Brain microvascular endothelial cell (primary cell): ENCODE results near the gene SLC29A2.
A peak's percentile ranks its signal among the peaks of the same experiment; 100 is the strongest.

Experiments used
- DNase-seq: peaks from one replicate; pipeline ENCODE4 v3.0.0-alpha.2; 2020
- H3K27ac ChIP-seq: fragments of 250-450 bp; sonication (Bioruptor Pico); 2 replicates; pipeline ENCODE4 v1.5.1; 2020; ENCODE audit warnings: mild to moderate bottlenecking, moderate library complexity
- H3K27me3 ChIP-seq: fragments of 250-450 bp; sonication (Bioruptor Pico); replicated peaks from 2 replicates; pipeline ENCODE4 v1.5.1; 2020; ENCODE audit warnings: mild to moderate bottlenecking
- H3K36me3 ChIP-seq: fragments of 250-450 bp; sonication (Bioruptor Pico); replicated peaks from 2 replicates; pipeline ENCODE4 v1.5.1; 2020; ENCODE audit warnings: mild to moderate bottlenecking
- H3K4me3 ChIP-seq: 2 replicates; pipeline ENCODE4 v1.5.1; 2011; ENCODE audit warnings: low read depth, mild to moderate bottlenecking, control low read depth, low read length, moderate library complexity
- in situ Hi-C: cut with HindIII; loops from 2 replicates; pipeline ENCODE4 v1.10.0; 2017; ENCODE audit warnings: low sequenced_read_pairs, low pct_ligation_motif_present
- TF ChIP-seq, protein P1 (sequence below): IDR thresholded peaks from 2 replicates; pipeline ENCODE4 v1.5.1; 2011; ENCODE audit warnings: low read depth, mild to moderate bottlenecking, moderate library complexity, low read length, control low read depth, inconsistent platforms; ENCODE audit errors: missing control alignments

SLC29A2 gene, protein sequence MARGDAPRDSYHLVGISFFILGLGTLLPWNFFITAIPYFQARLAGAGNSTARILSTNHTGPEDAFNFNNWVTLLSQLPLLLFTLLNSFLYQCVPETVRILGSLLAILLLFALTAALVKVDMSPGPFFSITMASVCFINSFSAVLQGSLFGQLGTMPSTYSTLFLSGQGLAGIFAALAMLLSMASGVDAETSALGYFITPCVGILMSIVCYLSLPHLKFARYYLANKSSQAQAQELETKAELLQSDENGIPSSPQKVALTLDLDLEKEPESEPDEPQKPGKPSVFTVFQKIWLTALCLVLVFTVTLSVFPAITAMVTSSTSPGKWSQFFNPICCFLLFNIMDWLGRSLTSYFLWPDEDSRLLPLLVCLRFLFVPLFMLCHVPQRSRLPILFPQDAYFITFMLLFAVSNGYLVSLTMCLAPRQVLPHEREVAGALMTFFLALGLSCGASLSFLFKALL

DNA sequence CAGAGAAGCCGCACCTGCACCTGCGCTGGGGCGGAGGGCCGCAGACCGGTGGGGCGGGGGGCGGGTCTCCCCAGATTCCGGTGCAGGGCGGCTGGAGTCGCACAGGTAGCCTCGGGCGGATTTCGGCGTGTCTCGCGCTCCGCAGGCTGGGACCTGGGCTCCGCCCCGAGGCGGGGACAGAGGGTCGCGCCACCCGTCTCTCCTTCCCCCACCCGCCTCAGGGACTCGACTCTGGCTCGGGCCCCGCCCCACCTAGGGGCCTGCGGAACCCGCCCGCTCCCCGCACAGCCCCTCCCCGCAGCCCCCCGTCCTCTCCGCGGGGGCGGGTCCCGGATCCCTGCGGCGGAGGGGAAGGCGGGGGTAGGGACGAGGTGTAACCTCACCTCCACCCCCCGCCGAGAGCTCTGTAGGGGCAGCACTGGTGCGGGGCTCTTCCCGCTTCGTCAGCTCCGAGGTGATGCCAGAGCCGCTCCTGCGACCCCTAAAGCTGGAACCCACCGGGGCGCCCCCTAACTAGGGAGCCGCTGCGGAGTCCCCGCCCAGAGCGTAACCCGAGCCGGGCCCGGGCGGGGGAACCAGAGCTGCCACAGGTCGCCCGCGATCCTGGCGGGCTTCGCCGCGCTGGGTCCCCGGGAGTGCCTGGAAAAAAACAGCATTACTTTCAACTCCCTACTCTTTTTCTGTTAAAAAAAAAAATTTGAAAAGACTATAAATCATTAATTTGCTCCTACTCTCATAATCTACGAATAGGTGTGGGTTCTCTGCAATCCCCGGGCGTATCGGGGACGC is at the start of gene SLC29A2:
SLC29A2 (minus strand) TSS at position 134 of the 789 bp plus-strand sequence. CDS start 169 bp downstream, outside the sequence.
- in situ Hi-C loops: no loop called here
- no peak within 1 kb of the TSS for H3K27ac ChIP-seq
- H3K27me3 ChIP-seq: no peaks in the 10 kb centered on the region
- peak within 1 kb of the TSS; percentile 65 for H3K4me3 ChIP-seq
- TF ChIP-seq, protein P1, sequence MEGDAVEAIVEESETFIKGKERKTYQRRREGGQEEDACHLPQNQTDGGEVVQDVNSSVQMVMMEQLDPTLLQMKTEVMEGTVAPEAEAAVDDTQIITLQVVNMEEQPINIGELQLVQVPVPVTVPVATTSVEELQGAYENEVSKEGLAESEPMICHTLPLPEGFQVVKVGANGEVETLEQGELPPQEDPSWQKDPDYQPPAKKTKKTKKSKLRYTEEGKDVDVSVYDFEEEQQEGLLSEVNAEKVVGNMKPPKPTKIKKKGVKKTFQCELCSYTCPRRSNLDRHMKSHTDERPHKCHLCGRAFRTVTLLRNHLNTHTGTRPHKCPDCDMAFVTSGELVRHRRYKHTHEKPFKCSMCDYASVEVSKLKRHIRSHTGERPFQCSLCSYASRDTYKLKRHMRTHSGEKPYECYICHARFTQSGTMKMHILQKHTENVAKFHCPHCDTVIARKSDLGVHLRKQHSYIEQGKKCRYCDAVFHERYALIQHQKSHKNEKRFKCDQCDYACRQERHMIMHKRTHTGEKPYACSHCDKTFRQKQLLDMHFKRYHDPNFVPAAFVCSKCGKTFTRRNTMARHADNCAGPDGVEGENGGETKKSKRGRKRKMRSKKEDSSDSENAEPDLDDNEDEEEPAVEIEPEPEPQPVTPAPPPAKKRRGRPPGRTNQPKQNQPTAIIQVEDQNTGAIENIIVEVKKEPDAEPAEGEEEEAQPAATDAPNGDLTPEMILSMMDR: no peak
- DNase-seq: no peak
- H3K36me3 ChIP-seq: no peaks in the 10 kb centered on the region

DNA sequence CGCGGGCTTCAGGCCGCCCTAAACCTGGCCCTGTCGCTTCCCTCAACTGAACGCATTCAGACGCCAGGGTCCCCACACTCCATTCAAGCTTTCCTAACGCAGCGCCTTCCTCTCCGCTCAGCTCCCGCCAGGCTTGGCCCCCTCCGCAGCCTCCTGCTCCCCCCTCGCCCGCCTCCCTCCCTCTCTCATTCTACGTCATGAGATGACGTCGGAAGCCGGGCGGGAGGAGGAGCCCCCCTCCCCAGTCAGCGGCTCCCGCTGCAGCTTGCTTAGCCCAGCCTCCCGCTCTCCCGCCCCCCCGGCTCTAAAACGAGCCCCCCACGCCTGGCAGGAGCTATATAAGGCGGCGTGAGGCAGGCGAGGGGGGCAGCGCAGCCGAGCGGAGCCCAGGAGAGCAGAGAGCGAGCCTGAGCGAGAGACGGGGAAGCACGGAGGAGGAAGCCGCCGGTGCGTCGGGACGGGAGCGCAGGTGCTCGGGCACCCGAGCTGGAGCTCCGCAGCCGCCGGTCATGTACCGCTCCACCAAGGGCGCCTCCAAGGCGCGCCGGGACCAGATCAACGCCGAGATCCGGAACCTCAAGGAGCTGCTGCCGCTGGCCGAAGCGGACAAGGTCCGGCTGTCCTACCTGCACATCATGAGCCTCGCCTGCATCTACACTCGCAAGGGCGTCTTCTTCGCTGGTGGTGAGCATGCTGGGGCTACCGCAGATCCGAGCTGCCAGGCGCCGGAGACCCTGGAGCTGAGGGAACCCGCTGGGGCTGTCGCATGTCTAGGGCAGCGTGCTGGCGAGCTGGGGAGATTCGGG is 49.3 kb upstream of the SLC29A2 start, which contains the start of gene NPAS4:
NPAS4 (plus strand) TSS at position 365 of the 806 bp plus-strand sequence; CDS start at position 510, 145 bp downstream.
- H3K27me3 ChIP-seq: peaks cover 16% of the 10 kb centered on the region
- TF ChIP-seq, protein P1: no peak
- in situ Hi-C loops: no loop called here

DNA sequence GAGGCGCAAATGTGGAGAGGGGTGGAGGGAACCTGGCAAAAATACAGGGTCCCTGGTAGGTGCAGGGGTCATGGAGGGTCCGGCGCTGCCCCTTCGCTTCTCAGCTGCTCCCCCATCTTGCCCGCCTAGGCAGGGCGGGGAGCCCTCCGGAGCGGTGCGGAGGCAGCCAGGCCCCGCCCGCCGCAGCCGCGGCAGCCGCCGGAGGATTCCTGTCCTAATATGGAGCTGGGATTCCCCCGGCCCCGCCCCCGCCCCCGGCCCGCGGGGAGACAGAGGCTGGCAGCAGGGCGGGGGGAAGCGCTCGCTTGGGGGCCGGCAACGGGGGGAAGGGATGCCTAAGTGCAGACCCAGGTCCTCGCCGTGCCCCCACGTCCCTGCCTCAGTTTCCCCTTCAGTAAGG is 48.3 kb upstream of the SLC29A2 start:
- TF ChIP-seq, protein P1: no peak
- Histone ChIP-seq H3K27me3 (peaks cover 19% of the 10 kb centered on the region), H3K27ac (no peak overlapping the region), H3K4me3 (no peak overlapping the region), H3K36me3 (no peaks in the 10 kb centered on the region)
- no peak for DNase-seq
- in situ Hi-C loops: no loop called here

More for the DNA sequence above, 49.3 kb upstream of the SLC29A2 start, which contains the start of gene NPAS4:
- DNase-seq: no peak
- no peak within 1 kb of the TSS for H3K27ac ChIP-seq
- H3K4me3 ChIP-seq: no peak within 1 kb of the TSS
- H3K36me3 ChIP-seq: no peaks in the 10 kb centered on the region

GRCh38 chr11:66418986-66419308 is 47.4 kb upstream of the SLC29A2 start:
- no peak for DNase-seq
- in situ Hi-C loops: no loop called here
- Histone ChIP-seq H3K4me3 (no peak overlapping the region), H3K27me3 (peaks cover 19% of the 10 kb centered on the region), H3K36me3 (no peaks in the 10 kb centered on the region), H3K27ac (no peak overlapping the region)
- TF ChIP-seq, protein P1: no peak

GRCh38 chr11:66418168-66418985 is 46.8 kb upstream of the SLC29A2 start:
- in situ Hi-C loops: no loop called here
- no peaks in the 10 kb centered on the region for H3K36me3 ChIP-seq
- no peak overlapping the region for H3K4me3 ChIP-seq
- TF ChIP-seq, protein P1: peak; percentile 78
- DNase-seq: peak; percentile 96
- no peak overlapping the region for H3K27ac ChIP-seq
- H3K27me3 ChIP-seq: peaks cover 19% of the 10 kb centered on the region
